DOHH2 (cell line): ENCODE data around the gene NLGN1.

ENCODE experiments used
- H3F3A ChIP-seq: fragments of 200-600 bp; sonication (generic), shearing (Covaris generic); 2 replicates; pipeline ENCODE4 v1.6.0; 2016; ENCODE audit warnings: antibody characterized with exemption, mild to moderate bottlenecking; ENCODE audit not compliant: control insufficient read depth, insufficient read depth
- H3K27ac ChIP-seq: fragments of 200-600 bp; sonication (generic); 2 replicates; pipeline ENCODE4 v1.5.1; 2014; ENCODE audit warnings: low read depth, mild to moderate bottlenecking, low read length, moderate library complexity
- H3K27me3 ChIP-seq: fragments of 200-600 bp; sonication (generic); 2 replicates; pipeline ENCODE4 v1.6.1; 2014; ENCODE audit warnings: mild to moderate bottlenecking, low read length, mixed read lengths; ENCODE audit not compliant: control insufficient read depth
- H3K36me3 ChIP-seq: fragments of 200-600 bp; sonication (generic); 2 replicates; pipeline ENCODE4 v1.6.1; 2014; ENCODE audit warnings: mild to moderate bottlenecking, low read length, moderate library complexity, mixed read lengths; ENCODE audit not compliant: control insufficient read depth
- H3K4me1 ChIP-seq: fragments of 200-600 bp; sonication (generic); 2 replicates; pipeline ENCODE4 v1.6.1; 2014; ENCODE audit warnings: mild to moderate bottlenecking, low read length, mixed read lengths; ENCODE audit not compliant: control insufficient read depth
- H3K4me2 ChIP-seq: fragments of 200-600 bp; sonication (generic); 2 replicates; pipeline ENCODE4 v1.6.0; 2014; ENCODE audit warnings: mild to moderate bottlenecking, low read length, moderate library complexity
- H3K4me3 ChIP-seq: fragments of 200-600 bp; sonication (generic); 2 replicates; pipeline ENCODE4 v1.5.1; 2014; ENCODE audit warnings: mild to moderate bottlenecking, low read length, mixed read lengths
- H3K79me2 ChIP-seq: fragments of 200-600 bp; sonication (generic); 2 replicates; pipeline ENCODE4 v1.6.1; 2014; ENCODE audit warnings: mild to moderate bottlenecking, low read length, mixed read lengths; ENCODE audit not compliant: control insufficient read depth
- H3K9me2 ChIP-seq: fragments of 200-600 bp; sonication (generic); replicated peaks from 2 replicates; pipeline ENCODE4 v1.6.1; 2014; ENCODE audit warnings: mild to moderate bottlenecking, low read length, mixed read lengths; ENCODE audit not compliant: control insufficient read depth
- H3K9me3 ChIP-seq: fragments of 200-600 bp; sonication (generic); 2 replicates; pipeline ENCODE4 v1.6.1; 2014; ENCODE audit warnings: antibody characterized with exemption, low read length, mixed read lengths; ENCODE audit not compliant: control insufficient read depth, insufficient read depth
- H4K20me1 ChIP-seq: fragments of 200-600 bp; sonication (generic); 2 replicates; pipeline ENCODE4 v1.6.0; 2014; ENCODE audit warnings: low read depth, mild to moderate bottlenecking, antibody characterized with exemption, low read length, moderate library complexity; ENCODE audit not compliant: control insufficient read depth, insufficient read depth
- EZH2phosphoT487 ChIP-seq: fragments of 200-600 bp; sonication (generic); IDR thresholded peaks from 2 replicates; pipeline ENCODE4 v1.6.1; 2017; ENCODE audit warnings: borderline replicate concordance, mild to moderate bottlenecking, antibody characterized with exemption, low read length, moderate library complexity, mixed read lengths
- TF ChIP-seq, protein P1 (sequence below): fragments of 200-600 bp; sonication (generic); IDR thresholded peaks from one replicate; pipeline ENCODE4 v1.5.1; 2014; ENCODE audit warnings: antibody characterized with exemption, mild to moderate bottlenecking, low read depth, low read length; ENCODE audit not compliant: poor library complexity, severe bottlenecking

NLGN1 gene

DNA sequence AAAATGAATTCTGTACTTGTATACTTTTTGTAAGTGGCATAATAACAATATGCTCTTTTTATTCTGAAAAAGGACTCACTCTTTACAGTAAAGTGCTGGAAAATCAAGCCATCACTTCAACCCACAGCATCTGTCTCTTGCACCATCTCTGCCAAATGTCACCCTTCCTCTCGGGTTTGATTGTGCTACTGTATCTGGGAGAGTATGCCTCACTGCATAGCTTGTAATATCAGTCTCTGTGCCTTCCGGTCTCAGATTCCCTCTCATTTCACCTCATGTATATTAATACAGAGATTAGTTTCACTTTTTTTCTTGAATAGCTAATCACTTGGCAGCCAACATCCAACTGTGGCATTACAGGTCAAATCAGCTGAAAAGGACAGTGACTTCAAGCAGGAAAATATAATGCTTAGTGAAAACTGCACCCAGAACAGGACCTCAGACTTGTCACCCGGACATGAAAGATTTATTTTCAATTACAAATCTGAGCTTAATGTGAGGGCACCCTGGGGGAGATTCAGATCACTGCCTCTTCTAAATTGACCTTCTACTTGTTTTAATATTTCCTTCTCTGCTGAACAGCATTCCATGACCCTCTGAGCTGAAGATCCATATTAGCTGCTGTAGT is 855.8 kb downstream of the NLGN1 start:
- no peaks in the 10 kb centered on the region for H3K36me3 ChIP-seq
- H3K4me1 ChIP-seq = no peaks in the 10 kb centered on the region
- no peaks in the 10 kb centered on the region for H4K20me1 ChIP-seq
- H3K27ac ChIP-seq = no peak overlapping the region
- no peaks in the 10 kb centered on the region for H3K79me2 ChIP-seq
- H3K4me3 ChIP-seq = no peak overlapping the region
- H3K9me3 ChIP-seq = no peaks in the 10 kb centered on the region
- no peaks in the 10 kb centered on the region for H3K27me3 ChIP-seq
- H3F3A ChIP-seq = no peaks in the 10 kb centered on the region
- no peaks in the 10 kb centered on the region for H3K9me2 ChIP-seq
- TF ChIP-seq EZH2phosphoT487 = no peak
- TF ChIP-seq, protein P1, sequence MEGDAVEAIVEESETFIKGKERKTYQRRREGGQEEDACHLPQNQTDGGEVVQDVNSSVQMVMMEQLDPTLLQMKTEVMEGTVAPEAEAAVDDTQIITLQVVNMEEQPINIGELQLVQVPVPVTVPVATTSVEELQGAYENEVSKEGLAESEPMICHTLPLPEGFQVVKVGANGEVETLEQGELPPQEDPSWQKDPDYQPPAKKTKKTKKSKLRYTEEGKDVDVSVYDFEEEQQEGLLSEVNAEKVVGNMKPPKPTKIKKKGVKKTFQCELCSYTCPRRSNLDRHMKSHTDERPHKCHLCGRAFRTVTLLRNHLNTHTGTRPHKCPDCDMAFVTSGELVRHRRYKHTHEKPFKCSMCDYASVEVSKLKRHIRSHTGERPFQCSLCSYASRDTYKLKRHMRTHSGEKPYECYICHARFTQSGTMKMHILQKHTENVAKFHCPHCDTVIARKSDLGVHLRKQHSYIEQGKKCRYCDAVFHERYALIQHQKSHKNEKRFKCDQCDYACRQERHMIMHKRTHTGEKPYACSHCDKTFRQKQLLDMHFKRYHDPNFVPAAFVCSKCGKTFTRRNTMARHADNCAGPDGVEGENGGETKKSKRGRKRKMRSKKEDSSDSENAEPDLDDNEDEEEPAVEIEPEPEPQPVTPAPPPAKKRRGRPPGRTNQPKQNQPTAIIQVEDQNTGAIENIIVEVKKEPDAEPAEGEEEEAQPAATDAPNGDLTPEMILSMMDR = no peak
- no peak overlapping the region for H3K4me2 ChIP-seq

DNA sequence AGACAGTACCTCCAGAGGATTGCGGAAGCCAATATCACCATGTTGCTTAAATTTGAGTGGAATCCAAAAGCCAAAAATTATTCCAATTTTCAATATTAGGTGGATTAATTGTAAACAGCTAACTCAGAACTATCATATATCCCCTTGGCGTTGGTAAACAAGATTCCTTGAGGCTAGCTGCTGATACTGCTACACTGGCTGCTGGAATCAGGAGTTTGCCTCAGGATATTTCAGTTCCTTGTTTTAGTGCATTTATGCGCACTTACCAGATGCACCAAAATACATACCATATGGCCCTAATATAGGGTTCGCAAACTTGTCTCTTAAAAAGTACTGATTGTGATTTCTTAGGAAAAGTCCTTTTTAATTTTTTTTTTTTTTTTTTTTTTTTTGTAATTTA is 856.4 kb downstream of the NLGN1 start:
- TF ChIP-seq, protein P1 = no peak
- no peak for TF ChIP-seq EZH2phosphoT487
- Histone ChIP-seq H3K79me2 (no peaks in the 10 kb centered on the region), H3K27me3 (no peaks in the 10 kb centered on the region), H4K20me1 (no peaks in the 10 kb centered on the region), H3K9me2 (no peaks in the 10 kb centered on the region), H3K36me3 (no peaks in the 10 kb centered on the region), H3K27ac (no peak overlapping the region), H3K9me3 (no peaks in the 10 kb centered on the region), H3F3A (no peaks in the 10 kb centered on the region), H3K4me1 (no peaks in the 10 kb centered on the region), H3K4me3 (no peak overlapping the region), H3K4me2 (no peak overlapping the region)

DNA sequence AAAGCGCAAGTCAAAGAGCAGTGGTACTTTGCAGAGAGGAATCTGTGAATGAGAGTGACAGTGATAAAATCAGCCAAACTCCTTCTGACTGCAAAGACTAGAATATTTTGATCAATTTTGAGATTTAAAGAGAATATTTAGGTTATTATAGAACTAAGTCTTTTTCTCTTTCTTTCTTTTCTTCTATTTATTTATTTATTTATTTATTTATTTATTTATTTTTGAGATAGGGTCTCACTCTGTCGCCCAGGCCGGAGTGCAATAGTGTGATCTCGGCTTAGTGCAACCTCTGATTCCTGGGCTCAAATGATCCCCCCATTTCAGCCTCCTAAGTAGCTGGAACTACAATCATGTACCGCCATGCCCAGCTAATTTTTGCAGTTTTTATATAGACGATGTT is 857.9 kb downstream of the NLGN1 start:
- H3K4me3 ChIP-seq = no peak overlapping the region
- H3K79me2 ChIP-seq = no peaks in the 10 kb centered on the region
- no peaks in the 10 kb centered on the region for H3F3A ChIP-seq
- H3K9me3 ChIP-seq = no peaks in the 10 kb centered on the region
- no peak overlapping the region for H3K4me2 ChIP-seq
- no peaks in the 10 kb centered on the region for H3K9me2 ChIP-seq
- H3K27me3 ChIP-seq = no peaks in the 10 kb centered on the region
- no peaks in the 10 kb centered on the region for H3K4me1 ChIP-seq
- H3K36me3 ChIP-seq = no peaks in the 10 kb centered on the region
- no peaks in the 10 kb centered on the region for H4K20me1 ChIP-seq
- TF ChIP-seq, protein P1 = no peak
- TF ChIP-seq EZH2phosphoT487 = no peak
- no peak overlapping the region for H3K27ac ChIP-seq
